Suppressor macrophage treated with lipopolysaccharide for 4 hours (primary cell): ENCODE measurements around the gene F13A1.
"Not testable (repeated sequence)": the region's sequence is repeated elsewhere in the genome, so short reads cannot be mapped to it uniquely, and the experiment has no call there.

Source experiments
- DNase-seq: peaks from one replicate; pipeline ENCODE4 v3.0.0-alpha.2; 2020

The F13A1 gene

GRCh38 chr6:6317825-6318733, 2.4 kb downstream of the F13A1 start:
- no peak for DNase-seq

GRCh38 chr6:6317386-6317785, 3.1 kb downstream of the F13A1 start:
- DNase-seq = no peak

DNA sequence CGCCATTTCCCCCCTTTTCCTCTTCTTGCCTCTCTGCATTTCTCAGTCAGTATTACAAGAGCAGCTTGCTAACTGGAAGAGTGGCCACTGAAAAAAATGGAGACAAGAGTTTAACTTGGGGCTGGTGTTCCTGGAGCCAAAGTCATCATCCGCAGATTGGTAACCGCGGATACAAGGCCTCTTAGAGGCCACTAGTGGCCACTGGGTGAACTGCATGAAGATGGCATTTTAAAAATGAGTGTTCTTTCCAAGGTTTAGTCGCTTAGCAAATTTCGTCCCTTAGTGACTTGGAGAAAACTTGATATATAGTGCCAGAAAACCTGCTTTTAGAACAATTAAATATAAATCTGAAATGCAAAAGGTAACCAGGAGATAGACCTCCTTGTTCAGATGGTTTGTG, 4.8 kb downstream of the F13A1 start:
- peak; percentile 71 for DNase-seq

DNA sequence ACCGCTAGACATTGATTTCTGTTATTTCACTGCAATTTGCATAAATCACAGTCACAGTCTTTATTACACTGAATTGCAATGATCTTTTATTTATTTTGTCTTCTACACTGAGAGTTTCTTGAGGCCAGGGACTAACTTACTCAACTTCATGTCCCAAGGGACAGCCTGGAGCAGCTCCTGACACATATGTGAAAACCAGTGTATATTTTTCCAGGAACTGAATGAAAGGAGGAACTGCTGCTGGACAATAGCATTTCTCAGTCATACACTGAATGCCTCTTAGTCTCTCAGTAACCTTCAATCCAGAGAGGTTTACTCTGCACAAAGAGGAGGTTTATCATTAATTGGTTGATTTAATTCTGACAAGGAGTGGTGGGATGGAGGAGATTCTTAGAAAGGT, 5.9 kb downstream of the F13A1 start:
- peak; percentile 66 for DNase-seq

DNA sequence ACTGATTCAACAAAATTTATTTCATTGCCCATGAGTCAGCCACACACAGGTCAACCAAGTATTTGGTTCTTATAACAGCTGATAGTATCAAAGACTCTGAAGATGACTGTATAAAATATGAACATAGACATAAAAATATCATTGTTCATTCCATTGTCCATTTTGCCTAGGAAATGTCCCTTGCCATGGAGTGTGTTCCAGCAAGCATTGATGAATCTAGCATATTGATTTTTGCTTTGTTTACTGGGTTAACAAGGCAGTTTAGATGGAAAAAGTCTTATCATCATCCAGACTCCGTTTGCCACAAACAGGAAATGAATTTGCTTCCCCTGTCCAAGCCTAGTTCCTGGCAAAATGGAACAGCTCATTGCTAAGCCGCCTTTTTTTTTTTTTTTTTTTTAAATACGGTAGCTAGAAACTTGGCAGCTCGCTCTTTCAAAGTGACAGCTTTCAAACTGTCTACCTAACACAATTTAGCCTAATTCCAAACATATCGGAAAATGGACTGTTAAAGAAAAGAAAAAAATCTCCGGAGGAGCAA, 7.5 kb downstream of the F13A1 start:
- peak; percentile 26 for DNase-seq

- no peak for DNase-seq
These were observed 14.9 kb downstream of the F13A1 start for GRCh38 chr6:6305575-6305974.

DNA sequence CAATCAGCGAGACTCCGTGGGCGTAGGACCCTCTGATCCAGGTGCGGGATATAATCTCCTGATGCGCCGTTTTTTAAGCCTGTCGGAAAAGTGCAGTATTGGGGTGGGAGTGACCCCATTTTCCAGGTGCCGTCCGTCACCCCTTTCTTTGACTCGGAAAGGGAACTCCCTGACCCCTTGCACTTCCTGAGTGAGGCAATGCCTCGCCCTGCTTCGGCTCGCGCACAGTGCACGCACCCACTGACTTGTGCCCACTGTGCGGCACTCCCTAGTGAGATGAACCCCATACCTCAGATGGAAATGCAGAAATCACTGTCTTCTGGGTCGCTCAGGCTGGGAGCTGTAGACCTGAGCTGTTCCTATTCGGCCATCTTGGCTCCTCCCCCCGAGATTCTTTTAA, 20.1 kb downstream of the F13A1 start:
- DNase-seq = not testable (repeated sequence)

- DNase-seq = no peak
These were observed 27.1 kb downstream of the F13A1 start for GRCh38 chr6:6293317-6293716.

- DNase-seq = no peak
These were observed 33.0 kb downstream of the F13A1 start for GRCh38 chr6:6287415-6287814.

- no peak for DNase-seq
These were observed 34.8 kb downstream of the F13A1 start for GRCh38 chr6:6285679-6286078.

DNA sequence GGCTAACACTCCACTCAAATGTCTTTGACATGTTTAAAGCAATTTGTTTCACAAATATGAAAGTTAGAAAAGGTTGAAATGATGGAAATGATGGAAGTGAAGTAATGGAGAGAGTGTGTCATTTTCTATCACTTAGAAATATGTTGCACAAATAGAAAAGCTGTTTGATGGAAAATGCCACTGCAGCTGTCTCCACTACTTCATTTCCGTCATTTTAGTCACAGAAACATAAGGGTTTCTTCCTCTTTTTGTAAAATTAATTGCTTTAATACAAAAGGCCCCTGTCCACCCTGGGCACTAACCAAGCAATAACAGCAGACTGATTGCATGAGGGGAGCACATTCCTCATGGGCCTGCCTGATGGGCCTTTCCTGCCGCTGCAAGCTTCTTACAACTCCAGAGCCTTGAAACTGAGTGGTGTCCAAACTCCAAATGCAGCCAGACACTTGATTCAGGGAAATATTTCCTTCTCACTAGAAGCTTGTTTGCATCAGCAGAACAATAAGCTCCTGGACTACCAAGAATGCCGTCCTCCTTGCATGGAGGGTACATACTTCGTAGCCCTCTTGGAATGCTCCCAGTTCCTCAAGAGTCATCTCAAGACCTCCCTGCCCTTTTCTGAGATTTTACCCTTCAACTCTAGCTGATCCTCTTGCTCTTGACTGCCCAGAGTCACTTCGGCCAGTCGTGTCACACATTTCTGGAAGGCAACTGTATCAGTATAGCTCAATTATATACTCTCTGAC, 36.1 kb downstream of the F13A1 start:
- peak; percentile 73 for DNase-seq

- peak; percentile 21 for DNase-seq
These were observed 36.7 kb downstream of the F13A1 start for GRCh38 chr6:6283746-6284145.

DNA sequence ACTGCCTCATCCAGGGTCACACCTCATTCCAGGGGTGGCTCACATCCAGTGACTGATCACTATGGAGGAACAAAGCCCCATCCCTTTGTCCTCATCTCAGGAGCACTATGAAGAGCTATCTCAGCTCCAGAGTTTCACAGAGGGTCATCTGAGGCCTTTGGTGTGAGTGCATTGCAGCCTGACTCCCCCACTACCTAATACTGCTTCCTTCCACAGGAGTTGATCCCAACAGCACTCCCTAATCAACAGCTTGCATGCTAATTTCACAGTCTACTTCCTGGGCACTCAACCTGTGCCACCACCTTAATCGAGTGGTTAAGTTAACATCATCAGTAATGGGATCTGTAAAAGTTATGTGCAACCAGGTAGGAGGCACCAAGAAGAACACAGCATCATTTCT, 37.7 kb downstream of the F13A1 start:
- no peak for DNase-seq

GRCh38 chr6:6277413-6277812, 43.0 kb downstream of the F13A1 start:
- peak; percentile 85 for DNase-seq

DNA sequence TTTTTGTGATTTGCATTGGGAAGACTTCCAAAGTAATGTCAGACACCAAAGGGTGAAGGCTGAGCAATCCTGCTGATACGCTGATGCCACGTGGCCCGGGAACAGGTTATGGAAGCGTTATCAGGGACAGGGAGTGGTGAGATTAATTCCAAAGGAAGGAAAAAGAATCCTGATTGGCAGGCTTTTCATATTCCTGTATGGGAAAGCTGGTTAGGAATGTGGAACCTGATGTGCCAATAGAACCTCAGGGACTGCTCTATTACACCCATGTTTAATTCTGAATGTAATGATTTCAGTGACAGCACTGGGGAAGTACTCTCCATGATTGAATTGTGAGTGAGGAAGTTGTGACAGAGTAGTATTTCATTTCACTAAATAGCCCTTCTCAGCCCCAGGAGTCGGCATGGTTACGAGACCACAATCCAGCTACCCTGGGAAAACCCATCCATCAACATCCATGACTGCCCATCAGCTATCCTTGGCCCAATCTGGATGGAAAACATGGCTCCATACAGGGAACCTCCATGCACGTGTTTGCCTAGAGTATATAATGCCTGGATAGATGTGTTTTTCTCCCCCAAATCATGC, 49.4 kb downstream of the F13A1 start:
- peak; percentile 47 for DNase-seq

DNA sequence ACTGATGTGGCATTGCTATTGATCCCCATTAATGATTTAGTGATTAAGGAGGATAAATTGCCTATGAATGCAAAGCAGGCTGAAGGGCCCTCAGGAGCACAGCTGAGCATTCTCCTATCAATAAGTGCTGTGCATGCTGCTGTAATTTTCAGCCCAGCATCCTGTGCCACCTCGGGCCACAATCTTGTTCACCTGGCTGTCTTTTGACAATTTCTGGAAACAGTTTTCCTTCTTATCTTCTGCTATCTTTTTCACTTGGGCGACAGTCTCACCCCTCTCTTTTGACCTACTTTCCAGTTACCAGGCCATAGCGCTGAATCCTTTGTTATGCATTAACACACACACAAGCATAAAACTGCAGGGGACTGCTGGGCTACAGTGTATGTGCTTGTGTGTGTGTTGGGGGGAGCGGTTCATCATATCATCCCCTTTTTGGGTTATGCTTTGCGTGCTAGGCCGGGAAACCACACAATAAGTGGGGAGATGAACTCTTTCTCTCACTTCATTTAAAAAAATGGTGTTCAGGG, 60.2 kb downstream of the F13A1 start:
- no peak for DNase-seq

- peak; percentile 43 for DNase-seq
These were observed 63.6 kb downstream of the F13A1 start for GRCh38 chr6:6256886-6257285.

- no peak for DNase-seq
These were observed 64.2 kb downstream of the F13A1 start for GRCh38 chr6:6256259-6256658.

GRCh38 chr6:6251555-6252280, 68.7 kb downstream of the F13A1 start:
- no peak for DNase-seq

DNA sequence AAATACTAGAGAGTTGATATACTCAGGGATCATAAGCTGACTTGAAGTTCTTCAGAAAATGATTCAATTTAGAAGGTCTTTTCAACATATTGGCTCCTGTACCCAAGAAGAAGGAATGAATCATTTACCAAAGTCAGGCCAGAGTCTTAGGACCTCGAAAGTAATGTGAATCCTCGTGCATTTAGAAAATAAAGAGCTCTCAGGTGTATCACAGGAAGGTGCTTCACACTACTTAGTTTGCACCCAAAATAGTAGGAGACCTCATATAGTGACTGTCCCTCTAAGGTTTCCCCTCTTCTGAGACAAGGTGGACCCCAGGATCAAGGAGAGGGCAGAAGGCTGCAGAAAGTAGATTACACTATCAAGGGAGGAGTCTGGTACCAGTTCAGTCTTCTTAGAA, 71.8 kb downstream of the F13A1 start:
- no peak for DNase-seq

DNA sequence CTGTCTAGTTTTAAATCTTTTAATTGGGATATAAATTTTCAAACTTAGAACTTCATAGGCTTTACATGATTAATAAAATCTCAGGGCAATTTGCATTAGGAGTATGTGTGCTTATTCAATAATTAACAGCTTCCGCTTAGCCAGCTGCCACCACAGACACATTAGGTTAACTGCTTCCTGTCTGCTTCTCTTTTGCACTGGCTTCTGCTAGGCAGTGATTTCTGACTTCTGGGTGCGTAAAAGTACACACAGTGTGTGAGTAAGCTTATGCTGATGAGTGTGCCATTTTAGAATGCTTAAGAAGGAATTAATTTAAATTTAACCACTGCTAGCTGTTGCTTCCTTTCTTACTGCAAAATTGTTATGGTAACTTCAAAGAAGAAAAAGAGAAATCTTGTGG, 73.9 kb downstream of the F13A1 start:
- DNase-seq = peak; percentile 17

DNA sequence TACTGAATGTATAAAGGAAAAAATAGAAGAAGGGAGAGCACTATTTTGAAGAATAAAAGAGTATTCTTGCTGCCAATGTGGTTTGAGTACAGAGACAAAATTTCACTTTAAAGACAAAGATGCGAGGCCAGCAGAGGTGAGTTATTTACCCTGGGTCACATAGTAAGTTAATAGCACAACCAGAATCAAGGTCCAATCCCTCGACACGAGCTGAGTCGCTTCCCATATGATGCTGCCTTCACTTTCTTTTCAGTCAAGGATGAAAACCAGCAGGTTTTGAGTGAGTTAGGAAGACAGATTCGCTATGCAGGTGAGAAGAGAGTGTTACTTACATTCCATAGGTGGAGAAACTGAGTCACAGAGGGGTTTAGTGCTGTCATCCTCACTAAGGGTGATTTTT, 75.8 kb downstream of the F13A1 start:
- no peak for DNase-seq

DNA sequence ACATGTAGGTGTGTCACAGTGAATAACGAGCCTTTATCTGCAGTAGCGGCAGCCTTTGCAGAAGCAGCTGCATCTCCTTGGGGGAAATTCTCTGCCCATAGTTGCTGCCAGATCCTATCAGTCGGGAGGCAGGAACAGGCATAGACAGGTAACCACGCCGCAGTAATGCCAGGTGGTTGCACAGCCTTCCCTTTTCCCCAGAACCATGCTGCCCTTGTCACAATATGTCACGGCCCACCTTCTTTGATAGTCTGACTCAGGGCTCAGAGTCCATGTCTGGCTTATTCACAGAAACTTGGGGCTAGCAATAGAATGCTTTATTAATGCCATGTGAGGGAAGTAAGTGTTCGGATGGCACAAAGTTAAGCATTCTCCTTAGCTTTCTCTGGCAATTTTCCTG, 76.6 kb downstream of the F13A1 start:
- no peak for DNase-seq
